A549 (cell line): ENCODE data around the gene NAT16.

Experiments
- CBX2 ChIP-seq: fragments of 200-600 bp; sonication (generic); IDR thresholded peaks from 2 replicates; pipeline ENCODE4 v1.6.1; 2016; ENCODE audit warnings: low read depth, mild to moderate bottlenecking, borderline replicate concordance
- CEBPB ChIP-seq, 2 experiments: fragments of >200 bp in 1 of 2; sonication (Bioruptor Twin) in 1 of 2; formaldehyde crosslinking in 1 of 2; IDR thresholded peaks; 2 replicates each; pipeline ENCODE4 v1.6.1; 2012 to 2016
- CHD2 ChIP-seq: fragments of 150-350 bp; IDR thresholded peaks from 2 replicates; pipeline ENCODE4 v1.6.1; 2014; ENCODE audit warnings: low read length; ENCODE audit not compliant: partially characterized antibody
- CTCF ChIP-seq: fragments of >200 bp; sonication (Bioruptor Twin); formaldehyde crosslinking; IDR thresholded peaks from 3 replicates; pipeline ENCODE4 v1.5.1; 2016
- E2F6 ChIP-seq: IDR thresholded peaks from 2 replicates; pipeline ENCODE4 v1.6.1; 2012; ENCODE audit warnings: low read depth, borderline replicate concordance
- ESRRA ChIP-seq: fragments of 150-350 bp; IDR thresholded peaks from 2 replicates; pipeline ENCODE4 v1.6.1; 2014; ENCODE audit warnings: mild to moderate bottlenecking, low read length, borderline replicate concordance
- JUN ChIP-seq, 2 experiments: fragments of >200 bp; sonication (Bioruptor Twin); formaldehyde crosslinking; IDR thresholded peaks; 2 replicates in 1 of 2; 3 replicates in 1 of 2; pipeline ENCODE4 v1.6.1; 2016 to 2017
- JUNB ChIP-seq: fragments of >200 bp; sonication (Bioruptor Twin); formaldehyde crosslinking; IDR thresholded peaks from 2 replicates; pipeline ENCODE4 v1.6.1; 2016
- POLR2A ChIP-seq: IDR thresholded peaks from 2 replicates; pipeline ENCODE4 v1.6.1; 2012; ENCODE audit warnings: mild to moderate bottlenecking, low read length
- RARB ChIP-seq: fragments of 250-450 bp; sonication (Bioruptor Pico); IDR thresholded peaks from 2 replicates; pipeline ENCODE4 v1.8.0; 2021; ENCODE audit warnings: mild to moderate bottlenecking, moderate library complexity
- REST ChIP-seq: fragments of 200-600 bp; sonication (generic); IDR thresholded peaks from 2 replicates; pipeline ENCODE4 v1.6.1; 2016; ENCODE audit warnings: antibody characterized with exemption, mild to moderate bottlenecking, moderate library complexity
- SMC3 ChIP-seq: fragments of >200 bp; sonication (Bioruptor Twin); formaldehyde crosslinking; IDR thresholded peaks from 3 replicates; pipeline ENCODE4 v1.6.1; 2018; ENCODE audit warnings: inconsistent platforms
- ZC3H11A ChIP-seq: fragments of 450-650 bp; IDR thresholded peaks from 2 replicates; pipeline ENCODE4 v1.6.1; 2014; ENCODE audit warnings: antibody characterized with exemption, mild to moderate bottlenecking

GRCh38 chr7:101220295-101220694, 40.2 kb upstream of the NAT16 start:
- TF ChIP-seq POLR2A (no peak), REST (no peak), CTCF (no peak), ESRRA (no peak), JUNB (no peak), CHD2 (no peak), JUN (IDR thresholded peaks at IDR 0.05) (no peak), SMC3 (no peak), CEBPB (IDR thresholded peaks at IDR 0.05) (no peak), RARB (no peak), E2F6 (no peak), CBX2 (no peak), ZC3H11A (no peak)
